Peyer's patch (tissue), 4 donors: Measurements from ENCODE around the gene LRCH3. TPM values are rescaled to one million over a fixed set of nuclear protein-coding genes. Genes with fewer than 3 reads are reported as not detected.

Experiments
- DNase-seq, 3 donors: peaks; one replicate each; pipeline ENCODE4 v3.0.0-alpha.2; 2017 to 2019
- H3K27ac ChIP-seq, 4 donors: fragments of 200-600 bp; sonication (generic); one replicate each; pipeline ENCODE4 v1.5.1; 2016 to 2019
- H3K27me3 ChIP-seq, 2 donors: fragments of 200-600 bp; sonication (generic); one replicate each; pipeline ENCODE4 v1.5.1; 2019
- H3K36me3 ChIP-seq, 3 donors: fragments of 200-600 bp; sonication (generic); one replicate each; pipeline ENCODE4 v1.5.1; 2016 to 2019
- H3K4me1 ChIP-seq, 4 donors: fragments of 200-600 bp; sonication (generic); one replicate each; pipeline ENCODE4 v1.5.1; 2016 to 2019
- H3K4me3 ChIP-seq, 4 donors: fragments of 200-600 bp; sonication (generic); 1 replicate in 3 of 4; 2 replicates in 1 of 4; pipeline ENCODE4 v1.5.1; 2016 to 2019; ENCODE audit warnings: mild to moderate bottlenecking in 1 of 4
- H3K9me3 ChIP-seq, 4 donors: fragments of 200-600 bp; sonication (generic); one replicate each; pipeline ENCODE4 v1.5.1; 2016 to 2019; ENCODE audit warnings: mild to moderate bottlenecking in 1 of 4
- CTCF ChIP-seq, 6 experiments: fragments of 450-650 bp in 4 of 6; fragments of 200-600 bp in 2 of 6; sonication (generic) in 1 of 6; IDR thresholded peaks; one replicate each; pipeline ENCODE4 v1.5.1; 2017 to 2019; ENCODE audit warnings: antibody characterized with exemption in 6 of 6, mild to moderate bottlenecking in 3 of 6, moderate library complexity in 1 of 6
- POLR2A ChIP-seq, 2 donors: fragments of 450-650 bp; IDR thresholded peaks; one replicate each; pipeline ENCODE4 v1.5.1; 2017; ENCODE audit warnings: antibody characterized with exemption in 2 of 2, mild to moderate bottlenecking in 2 of 2, moderate library complexity in 2 of 2
- total RNA-seq, 4 donors: library from RNA; depleted of rRNA; stranded (reverse); fragments of >200 nt; gene quantifications; one replicate each; pipeline ENCODE4 v1.1.0, GENCODE V29; 2016

LRCH3 gene
- total RNA-seq, 4 donors from 2014 or later: 31.2 to 90.0 (median 41.7) TPM

GRCh38 chr3:197841789-197842188 lies 50.7 kb downstream of the LRCH3 start:
- no peaks in the 10 kb centered on the region for H3K9me3 ChIP-seq
- TF ChIP-seq CTCF (IDR thresholded peaks at IDR 0.05): no peak
- no peak for TF ChIP-seq POLR2A (IDR thresholded peaks at IDR 0.05)
- peaks cover 0 to 60% (median 0%) of the 10 kb centered on the region in 3 donors for H3K36me3 ChIP-seq
- H3K27ac ChIP-seq: no peak overlapping the region
- no peaks in the 10 kb centered on the region for H3K27me3 ChIP-seq
- no peak overlapping the region for H3K4me3 ChIP-seq
- H3K4me1 ChIP-seq: no peaks in the 10 kb centered on the region
- no peak for DNase-seq

GRCh38 chr3:197846491-197846890 lies 55.4 kb downstream of the LRCH3 start:
- peaks cover 0 to 6% (median 0%) of the 10 kb centered on the region in 4 donors for H3K4me1 ChIP-seq
- no peak overlapping the region for H3K4me3 ChIP-seq
- no peak for TF ChIP-seq CTCF (IDR thresholded peaks at IDR 0.05)
- TF ChIP-seq POLR2A (IDR thresholded peaks at IDR 0.05): no peak
- peaks cover 0 to 50% (median 0%) of the 10 kb centered on the region in 3 donors for H3K36me3 ChIP-seq
- no peak for DNase-seq
- no peaks in the 10 kb centered on the region for H3K9me3 ChIP-seq
- H3K27me3 ChIP-seq: no peaks in the 10 kb centered on the region
- H3K27ac ChIP-seq: no peak overlapping the region

- H3K36me3 ChIP-seq: peaks cover 0 to 50% (median 0%) of the 10 kb centered on the region in 3 donors
- no peaks in the 10 kb centered on the region for H3K9me3 ChIP-seq
- peak overlapping the region in 2 of 4 donors; percentile 21 to 26 for H3K4me3 ChIP-seq
- H3K4me1 ChIP-seq: peaks cover 0 to 6% (median 0%) of the 10 kb centered on the region in 4 donors
- H3K27ac ChIP-seq: peak overlapping the region; percentile 1 to 66 (median 59)
- no peak for DNase-seq
- no peak for TF ChIP-seq POLR2A (IDR thresholded peaks at IDR 0.05)
- no peaks in the 10 kb centered on the region for H3K27me3 ChIP-seq
Measured at GRCh38 chr3:197847866-197848401, 56.9 kb downstream of the LRCH3 start.

GRCh38 chr3:197854596-197855343 lies 63.7 kb downstream of the LRCH3 start:
- DNase-seq: no peak
- Histone ChIP-seq H3K27me3 (no peaks in the 10 kb centered on the region), H3K9me3 (no peaks in the 10 kb centered on the region), H3K4me3 (no peak overlapping the region), H3K27ac (no peak overlapping the region), H3K36me3 (peaks cover 0 to 52% (median 0%) of the 10 kb centered on the region in 3 donors), H3K4me1 (no peaks in the 10 kb centered on the region)
- TF ChIP-seq CTCF (IDR thresholded peaks at IDR 0.05): no peak
- TF ChIP-seq POLR2A (IDR thresholded peaks at IDR 0.05): no peak

- DNase-seq: no peak
- no peaks in the 10 kb centered on the region for H3K27me3 ChIP-seq
- peaks cover 0 to 49% (median 0%) of the 10 kb centered on the region in 3 donors for H3K36me3 ChIP-seq
- TF ChIP-seq CTCF (IDR thresholded peaks at IDR 0.05): no peak
- no peak for TF ChIP-seq POLR2A (IDR thresholded peaks at IDR 0.05)
- H3K4me1 ChIP-seq: no peaks in the 10 kb centered on the region
- H3K4me3 ChIP-seq: no peak overlapping the region
- H3K27ac ChIP-seq: no peak overlapping the region
- no peaks in the 10 kb centered on the region for H3K9me3 ChIP-seq
Measured at GRCh38 chr3:197855571-197855970, 64.5 kb downstream of the LRCH3 start.

- H3K27ac ChIP-seq: no peak overlapping the region
- H3K36me3 ChIP-seq: peaks cover 0 to 42% (median 0%) of the 10 kb centered on the region in 3 donors
- TF ChIP-seq POLR2A (IDR thresholded peaks at IDR 0.05) (no peak), CTCF (IDR thresholded peaks at IDR 0.05) (no peak)
- no peaks in the 10 kb centered on the region for H3K9me3 ChIP-seq
- H3K4me3 ChIP-seq: no peak overlapping the region
- no peaks in the 10 kb centered on the region for H3K4me1 ChIP-seq
- no peak for DNase-seq
- no peaks in the 10 kb centered on the region for H3K27me3 ChIP-seq
Measured at GRCh38 chr3:197856199-197856816, 65.3 kb downstream of the LRCH3 start.
